Prostate gland (tissue), 2 donors: ENCODE measurements around the gene LEO1. TPM values are rescaled to one million over a fixed set of nuclear protein-coding genes. Genes with fewer than 3 reads are reported as not detected.

ENCODE experiments used
- DNase-seq: peaks from one replicate; pipeline ENCODE4 v3.0.0-alpha.2; 2019; ENCODE audit warnings: low spot score
- H3K27ac ChIP-seq, 2 donors: fragments of 200-600 bp; sonication (generic); 2 replicates each; pipeline ENCODE4 v1.5.1; 2017 to 2019
- H3K27me3 ChIP-seq: fragments of 200-600 bp; sonication (generic); replicated peaks from 2 replicates; pipeline ENCODE4 v1.5.1; 2019; ENCODE audit not compliant: insufficient read depth
- H3K36me3 ChIP-seq, 2 donors: fragments of 200-600 bp; sonication (generic); 1 replicate in 1 of 2; 2 replicates in 1 of 2; pipeline versions ENCODE4 v1.5.1 to v1.8.1; 2017 to 2019
- H3K4me1 ChIP-seq: fragments of 200-600 bp; sonication (generic); replicated peaks from 2 replicates; pipeline ENCODE4 v1.5.1; 2019
- H3K4me3 ChIP-seq, 2 donors: fragments of 200-600 bp; sonication (generic); 2 replicates each; pipeline ENCODE4 v1.5.1; 2017 to 2019
- H3K9me3 ChIP-seq: fragments of 200-600 bp; sonication (generic); 2 replicates; pipeline ENCODE4 v1.5.1; 2017
- POLR2A ChIP-seq: fragments of 450-650 bp; IDR thresholded peaks from one replicate; pipeline ENCODE4 v1.6.1; 2016; ENCODE audit warnings: antibody characterized with exemption, mild to moderate bottlenecking
- POLR2AphosphoS5 ChIP-seq: sonication (generic); formaldehyde crosslinking; IDR thresholded peaks from one replicate; pipeline ENCODE4 v1.6.1; 2017; ENCODE audit warnings: antibody characterized with exemption
- WGBS: methylation state at CpG from one replicate; pipeline ENCODE4 v1.1.5; 2018; 5-methylcytosine and 5-hydroxymethylcytosine counted together
- intact Hi-C: fragments of 100-400 bp; cut with DNase I; formaldehyde crosslinking; loops from one replicate; pipeline ENCODE4 v1.14.2; 2022
- total RNA-seq, 2 donors: library from RNA; depleted of rRNA; stranded (reverse); fragments of >200 nt; gene quantifications; one replicate each; pipeline ENCODE4 v1.1.0, GENCODE V29; 2016
- TF ChIP-seq, protein P1 (sequence below), 4 experiments: fragments of 200-600 bp in 2 of 4; fragments of 450-650 bp in 2 of 4; sonication (generic) in 2 of 4; IDR thresholded peaks; 1 replicate in 3 of 4; 2 replicates in 1 of 4; pipeline ENCODE4 v1.5.1; 2016 to 2019; ENCODE audit warnings: antibody characterized with exemption in 4 of 4, mild to moderate bottlenecking in 2 of 4, moderate library complexity in 2 of 4

The LEO1 gene
- total RNA-seq, 2 donors from 2014 or later: 14.4 to 24.2 TPM

- 60% methylated on average over 2 of the region's 2 CpGs for WGBS
- no peaks in the 10 kb centered on the region for H3K4me1 ChIP-seq
- no peaks in the 10 kb centered on the region for H3K36me3 ChIP-seq
- no peaks in the 10 kb centered on the region for H3K9me3 ChIP-seq
- intact Hi-C loops: no loop called here
- no peaks in the 10 kb centered on the region for H3K27me3 ChIP-seq
- DNase-seq: no peak
- TF ChIP-seq POLR2AphosphoS5 (no peak), POLR2A (no peak)
- TF ChIP-seq, protein P1, sequence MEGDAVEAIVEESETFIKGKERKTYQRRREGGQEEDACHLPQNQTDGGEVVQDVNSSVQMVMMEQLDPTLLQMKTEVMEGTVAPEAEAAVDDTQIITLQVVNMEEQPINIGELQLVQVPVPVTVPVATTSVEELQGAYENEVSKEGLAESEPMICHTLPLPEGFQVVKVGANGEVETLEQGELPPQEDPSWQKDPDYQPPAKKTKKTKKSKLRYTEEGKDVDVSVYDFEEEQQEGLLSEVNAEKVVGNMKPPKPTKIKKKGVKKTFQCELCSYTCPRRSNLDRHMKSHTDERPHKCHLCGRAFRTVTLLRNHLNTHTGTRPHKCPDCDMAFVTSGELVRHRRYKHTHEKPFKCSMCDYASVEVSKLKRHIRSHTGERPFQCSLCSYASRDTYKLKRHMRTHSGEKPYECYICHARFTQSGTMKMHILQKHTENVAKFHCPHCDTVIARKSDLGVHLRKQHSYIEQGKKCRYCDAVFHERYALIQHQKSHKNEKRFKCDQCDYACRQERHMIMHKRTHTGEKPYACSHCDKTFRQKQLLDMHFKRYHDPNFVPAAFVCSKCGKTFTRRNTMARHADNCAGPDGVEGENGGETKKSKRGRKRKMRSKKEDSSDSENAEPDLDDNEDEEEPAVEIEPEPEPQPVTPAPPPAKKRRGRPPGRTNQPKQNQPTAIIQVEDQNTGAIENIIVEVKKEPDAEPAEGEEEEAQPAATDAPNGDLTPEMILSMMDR (IDR thresholded peaks at IDR 0.05): no peak
- H3K27ac ChIP-seq: no peak overlapping the region
- no peak overlapping the region for H3K4me3 ChIP-seq
Observed at GRCh38 chr15:52002351-52002750, 30.8 kb upstream of the LEO1 start.

DNA sequence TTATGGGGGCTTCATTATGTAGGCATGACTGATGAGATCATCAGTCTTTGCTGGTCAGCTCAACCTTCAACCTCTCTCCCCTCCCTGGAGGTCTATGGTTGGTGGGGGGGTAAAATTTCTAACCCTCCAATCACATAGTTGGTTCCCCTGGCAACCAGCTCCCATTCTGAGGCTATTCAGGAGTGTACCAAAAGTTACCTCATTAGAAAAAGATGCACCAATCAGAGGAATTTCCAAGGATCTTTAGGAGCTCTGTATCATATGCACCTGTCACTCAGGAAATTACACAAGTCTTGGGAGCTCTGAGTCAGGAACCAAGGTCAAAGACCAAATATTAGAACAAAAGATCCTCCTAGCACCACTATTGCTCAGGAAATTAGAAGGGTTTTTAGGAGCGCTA, 21.4 kb upstream of the LEO1 start:
- H3K4me1 ChIP-seq: no peaks in the 10 kb centered on the region

GRCh38 chr15:51991141-51991540, 19.6 kb upstream of the LEO1 start:
- no peak overlapping the region for H3K4me3 ChIP-seq
- H3K27me3 ChIP-seq: no peaks in the 10 kb centered on the region
- intact Hi-C loops: no loop called here
- no peak overlapping the region for H3K27ac ChIP-seq
- no peaks in the 10 kb centered on the region for H3K9me3 ChIP-seq
- H3K4me1 ChIP-seq: no peaks in the 10 kb centered on the region
- 27% methylated on average over 4 of the region's 4 CpGs for WGBS
- TF ChIP-seq, protein P1 (IDR thresholded peaks at IDR 0.05): no peak
- TF ChIP-seq POLR2AphosphoS5: peak; percentile 4
- DNase-seq: no peak
- no peaks in the 10 kb centered on the region for H3K36me3 ChIP-seq

More for the DNA sequence above, 21.4 kb upstream of the LEO1 start:
- TF ChIP-seq POLR2AphosphoS5 (no peak), POLR2A (no peak)
- TF ChIP-seq, protein P1 (IDR thresholded peaks at IDR 0.05): no peak
- H3K27ac ChIP-seq: no peak overlapping the region
- no peak for DNase-seq
- H3K36me3 ChIP-seq: no peaks in the 10 kb centered on the region
- no peaks in the 10 kb centered on the region for H3K27me3 ChIP-seq
- WGBS: 93% methylated on average over 1 of the region's 1 CpG
- H3K4me3 ChIP-seq: no peak overlapping the region
- intact Hi-C loops: no loop called here
- no peaks in the 10 kb centered on the region for H3K9me3 ChIP-seq

GRCh38 chr15:51982770-51983103, 11.2 kb upstream of the LEO1 start:
- Histone ChIP-seq H3K4me3 (no peak overlapping the region), H3K27me3 (no peaks in the 10 kb centered on the region), H3K27ac (no peak overlapping the region), H3K9me3 (no peaks in the 10 kb centered on the region), H3K4me1 (no peaks in the 10 kb centered on the region), H3K36me3 (no peaks in the 10 kb centered on the region)
- DNase-seq: no peak
- TF ChIP-seq POLR2AphosphoS5: no peak
- no peak for TF ChIP-seq POLR2A
- TF ChIP-seq, protein P1 (IDR thresholded peaks at IDR 0.05): no peak
- intact Hi-C loops: loop anchor here (5.0 kb wide), 1 partner anchor 95 kb away; no protein-coding TSS in a partner anchor

- H3K27me3 ChIP-seq: no peaks in the 10 kb centered on the region
- H3K4me1 ChIP-seq: no peaks in the 10 kb centered on the region
- 11% methylated on average over 7 of the region's 7 CpGs for WGBS
- H3K9me3 ChIP-seq: no peaks in the 10 kb centered on the region
- intact Hi-C loops: loop anchor here (5.0 kb wide), 1 partner anchor 95 kb away; no protein-coding TSS in a partner anchor
- TF ChIP-seq POLR2A (no peak), POLR2AphosphoS5 (no peak)
- TF ChIP-seq, protein P1 (IDR thresholded peaks at IDR 0.05): peak in 3 of 4 experiments; percentile 12 to 59 (median 55)
- peak overlapping the region; percentile 33 to 51 for H3K27ac ChIP-seq
- H3K4me3 ChIP-seq: no peak overlapping the region
- peak; percentile 26 for DNase-seq
- no peaks in the 10 kb centered on the region for H3K36me3 ChIP-seq
Observed at GRCh38 chr15:51982013-51982769, 10.6 kb upstream of the LEO1 start.
